Measurements from ENCODE around the gene RAB7A. TPM values are rescaled to one million over a fixed set of nuclear protein-coding genes. Genes with fewer than 3 reads are reported as not detected.

Gene RAB7A
- total RNA-seq, 1 experiment from 2014 or later, result 155 TPM

GRCh38 chr3:128783774-128784173 is 57.8 kb downstream of the RAB7A start:
- Histone ChIP-seq H2BK5ac (ENCODE audit: insufficient read length, low read length) (no peak overlapping the region), H3K4me1 (ENCODE audit: insufficient read depth, low read length) (peaks cover 7% of the 10 kb centered on the region; the same call in 1 of the 2 replicates), H3K56ac (ENCODE audit: insufficient read length, low read depth, low read length) (no peak overlapping the region), H3K27me3 (ENCODE audit: insufficient read depth, low read length) (no peaks in the 10 kb centered on the region), H2BK15ac (ENCODE audit: low read depth, low read length) (no peak overlapping the region), H3K79me2 (ENCODE audit: insufficient read depth, low read length) (peaks cover 24% of the 10 kb centered on the region; the same call in 1 of the 2 replicates), H2AFZ (ENCODE audit: low read length) (no peak overlapping the region), H3K9me3 (ENCODE audit: control insufficient read depth, low read depth, low read length) (no peaks in the 10 kb centered on the region), H3K14ac (ENCODE audit: insufficient read depth, low read length) (no peak overlapping the region), H4K8ac (replicated peaks; ENCODE audit: insufficient read length, low read depth, low read length) (no peak overlapping the region), H3K18ac (ENCODE audit: insufficient read length, low read depth, low read length) (no peak overlapping the region), H2BK120ac (ENCODE audit: low read depth, low read length, poor library complexity, severe bottlenecking) (no peak overlapping the region), H4K20me1 (ENCODE audit: control insufficient read depth, insufficient read depth, insufficient read length) (no peaks in the 10 kb centered on the region), H3K27ac (ENCODE audit: insufficient read length, low read depth, low read length) (no peak overlapping the region), H3K23me2 (ENCODE audit: insufficient read length, low read depth, low read length, poor library complexity, severe bottlenecking) (no peaks in the 10 kb centered on the region), H4K91ac (ENCODE audit: insufficient read length, low read depth, low read length) (no peak overlapping the region), H3K4me2 (ENCODE audit: insufficient read depth, insufficient read length, low read length) (no peak overlapping the region), H3K79me1 (ENCODE audit: insufficient read depth, low read depth, low read length, poor library complexity, severe bottlenecking) (peaks cover 9% of the 10 kb centered on the region), H3K9ac (ENCODE audit: extremely low read depth, insufficient read length, low read length) (no peak overlapping the region), H3K23ac (ENCODE audit: insufficient read length, low read depth, low read length) (no peak overlapping the region), H3K4ac (ENCODE audit: low read depth, low read length) (no peak overlapping the region), H4K5ac (ENCODE audit: insufficient read length, low read depth, low read length) (no peak overlapping the region), H2BK20ac (ENCODE audit: low read depth, low read length, poor library complexity, severe bottlenecking) (no peak overlapping the region), H2AK5ac (ENCODE audit: insufficient read length, low read length) (no peak overlapping the region), H2BK12ac (ENCODE audit: insufficient read length, low read depth, low read length) (no peak overlapping the region), H3T11ph (ENCODE audit: low read length) (no peak overlapping the region)
- H3K36me3 Mint-ChIP-seq (ENCODE audit: insufficient read depth in 1 of 3, low read depth in 3 of 3), result peaks cover 0 to 8% (median 0%) of the 10 kb centered on the region in 3 experiments; a peak in 2 of 7 replicates
- DNase-seq, result no peak
- peak overlapping the region in 1 of 3 experiments; percentile 0; a peak in 1 of 7 replicates for H3K27ac Mint-ChIP-seq
- no peak overlapping the region for H3K4me3 Mint-ChIP-seq
- no peaks in the 10 kb centered on the region for H3K27me3 Mint-ChIP-seq (ENCODE audit: low read depth)
- H3K4me1 Mint-ChIP-seq, result peaks cover 58 to 59% of the 10 kb centered on the region in 2 experiments
- WGBS (ENCODE audit: extremely low coverage, insufficient read length, low lambda C conversion rate), result no CpG with 5 or more reads among the region's 4 CpGs
- H3K9me3 Mint-ChIP-seq, result no peaks in the 10 kb centered on the region
- TF ChIP-seq CTCF (conservative IDR thresholded peaks at IDR 0.05), result no peak

Measured in H9 (cell line).